K562 (cell line): ENCODE results near the gene NRXN3. TPM values are rescaled to one million over a fixed set of nuclear protein-coding genes. Genes with fewer than 3 reads are reported as not detected.

ENCODE experiments used
- ATAC-seq: fragments of 200-7000 bp; cut with Tn5 transposase; 3 replicates; pipeline ENCODE4 v1.9.1; 2020; ENCODE audit warnings: moderate library complexity
- BruUV-seq: library from RNA; stranded (reverse); fragments of 400-500 nt; replicated peaks from 2 replicates; lab custom pipeline; 2021; lab: Mats Ljungman, UMichigan
- CTCF ChIA-PET: fragments of 300-600 bp; formaldehyde crosslinking; extraction: SDS; loops from one replicate; lab custom pipeline; 2021; ENCODE audit warnings: low intra/inter-chr PET ratio; lab: Yijun Ruan, JAX
- POLR2A ChIA-PET: fragments of 300-600, 350-650 bp; sonication (Branson Sonifier 250); formaldehyde crosslinking; extraction: SDS; loops from one replicate; lab custom pipeline; 2021; ENCODE audit warnings: antibody characterized with exemption, inconsistent platforms; lab: Yijun Ruan, JAX
- DNase-seq, 4 experiments: peaks; one replicate each; pipeline versions ENCODE4 v3.0.0 to v3.0.0-alpha.2; 2011 to 2018; ENCODE audit warnings: low spot score in 3 of 4, mixed read lengths in 3 of 4; ENCODE audit errors: extremely low read depth in 1 of 4
- FAIRE-seq: peaks from 2 replicates; lab custom pipeline; 2011; peaks lifted over from hg19 to GRCh38; lab: Jason Lieb, UNC
- H2AFZ ChIP-seq: 2 replicates; pipeline ENCODE4 v1.6.0; 2011; ENCODE audit warnings: low read depth, low read length, control low read depth, inconsistent platforms
- H3K27ac ChIP-seq: fragments of 200-600 bp; 3 replicates; pipeline ENCODE4 v1.8.0; 2011; ENCODE audit warnings: low read depth, mild to moderate bottlenecking, control low read depth, inconsistent platforms, low read length, moderate library complexity, mixed read lengths; ENCODE audit errors: extremely low read depth
- H3K27me3 ChIP-seq, 2 experiments: fragments of 300-600 bp in 1 of 2; 2 replicates in 1 of 2; 3 replicates in 1 of 2; pipeline versions ENCODE4 v1.6.0 to v1.8.0; 2011; ENCODE audit warnings: inconsistent platforms in 2 of 2, low read length in 2 of 2, mild to moderate bottlenecking in 1 of 2, mixed read lengths in 1 of 2, moderate library complexity in 1 of 2; ENCODE audit not compliant: control insufficient read depth in 2 of 2, insufficient read depth in 2 of 2
- H3K36me3 ChIP-seq: fragments of 300-600 bp; 3 replicates; pipeline ENCODE4 v1.8.0; 2011; ENCODE audit warnings: mild to moderate bottlenecking, low read length, inconsistent platforms; ENCODE audit not compliant: control insufficient read depth, insufficient read depth
- H3K4me1 ChIP-seq, 2 experiments: fragments of 200-600 bp in 1 of 2; replicated peaks in 1 of 2; 2 replicates in 1 of 2; 3 replicates in 1 of 2; pipeline versions ENCODE4 v1.5.1 to v1.8.0; 2011; ENCODE audit warnings: inconsistent platforms in 2 of 2, low read length in 2 of 2, mild to moderate bottlenecking in 1 of 2, mixed read lengths in 1 of 2, moderate library complexity in 1 of 2; ENCODE audit not compliant: control insufficient read depth in 2 of 2, insufficient read depth in 2 of 2
- H3K4me2 ChIP-seq: 2 replicates; pipeline ENCODE4 v1.6.1; 2011; ENCODE audit warnings: low read length, control low read depth, inconsistent platforms, mixed read lengths; ENCODE audit not compliant: insufficient read depth
- H3K4me3 ChIP-seq: fragments of 200-600 bp; sonication (generic), shearing (Covaris generic); 2 replicates; pipeline ENCODE4 v1.5.1; 2016; ENCODE audit warnings: control low read depth, inconsistent platforms
- H3K79me2 ChIP-seq: fragments of 200-600 bp; 3 replicates; pipeline ENCODE4 v1.8.0; 2011; ENCODE audit warnings: low read length, inconsistent platforms; ENCODE audit not compliant: control insufficient read depth, insufficient read depth
- H3K9ac ChIP-seq, 2 experiments: 2 replicates each; pipeline versions ENCODE4 v1.6.0 to v1.6.1; 2011; ENCODE audit warnings: low read depth in 2 of 2, low read length in 2 of 2, control low read depth in 1 of 2, inconsistent platforms in 1 of 2, mild to moderate bottlenecking in 1 of 2, mixed read lengths in 1 of 2; ENCODE audit not compliant: insufficient read depth in 1 of 2
- H3K9me1 ChIP-seq: one replicate; pipeline ENCODE4 v1.6.0; 2011; ENCODE audit warnings: inconsistent platforms, mild to moderate bottlenecking, low read length, moderate library complexity; ENCODE audit not compliant: control insufficient read depth, insufficient read depth
- H3K9me3 ChIP-seq: replicated peaks from 2 replicates; pipeline ENCODE4 v1.5.1; 2011; ENCODE audit warnings: low read depth, low read length, inconsistent platforms; ENCODE audit not compliant: control insufficient read depth, insufficient read depth
- H4K20me1 ChIP-seq: replicated peaks from 2 replicates; pipeline ENCODE4 v1.6.1; 2011; ENCODE audit warnings: low read length, inconsistent platforms, mixed read lengths; ENCODE audit not compliant: control insufficient read depth, insufficient read depth
- ATF3 ChIP-seq, 2 experiments: fragments of 450-650 bp in 1 of 2; sonication (generic) in 1 of 2; formaldehyde crosslinking in 1 of 2; IDR thresholded peaks in 1 of 2; conservative IDR thresholded peaks in 1 of 2; 2 replicates each; pipeline versions ENCODE4 v1.6.1 to v1.8.1; 2016 to 2023; ENCODE audit warnings: mild to moderate bottlenecking in 2 of 2, moderate library complexity in 2 of 2, inconsistent platforms in 1 of 2, missing genetic modification reagents in 1 of 2
- ELF2 ChIP-seq: fragments of 250-450 bp; sonication (Bioruptor Pico); IDR thresholded peaks from 2 replicates; pipeline ENCODE4 v1.5.0; 2021; ENCODE audit warnings: mild to moderate bottlenecking
- HOXB6 ChIP-seq: fragments of 250-450 bp; sonication (Bioruptor Pico); IDR thresholded peaks from 2 replicates; pipeline ENCODE4 v1.5.1; 2022; ENCODE audit warnings: mild to moderate bottlenecking, borderline replicate concordance
- KLF1 ChIP-seq: fragments of 450-650 bp; IDR thresholded peaks from 2 replicates; pipeline ENCODE4 v1.6.1; 2016; ENCODE audit warnings: missing genetic modification characterization, missing compliant biosample characterization
- MCM2 ChIP-seq: fragments of 450-650 bp; IDR thresholded peaks from 2 replicates; pipeline ENCODE4 v1.6.1; 2017; ENCODE audit warnings: low read depth, mild to moderate bottlenecking
- MEF2A ChIP-seq: IDR thresholded peaks from 2 replicates; pipeline ENCODE4 v1.6.1; 2011; ENCODE audit warnings: low read depth, mild to moderate bottlenecking, low read length, moderate library complexity; ENCODE audit not compliant: control insufficient read depth
- MYNN ChIP-seq, 2 experiments: sonication (generic); formaldehyde crosslinking in 1 of 2; IDR thresholded peaks; 2 replicates each; pipeline versions ENCODE4 v1.5.0 to v1.6.1; 2016 to 2020; ENCODE audit warnings: antibody characterized with exemption in 1 of 2, missing genetic modification reagents in 1 of 2
- SMAD1 ChIP-seq: fragments of 150-350 bp; IDR thresholded peaks from 2 replicates; pipeline ENCODE4 v1.6.1; 2014; ENCODE audit warnings: low read length, low read depth; ENCODE audit not compliant: partially characterized antibody
- SMARCC2 ChIP-seq: fragments of 450-650 bp; IDR thresholded peaks from 2 replicates; pipeline ENCODE4 v1.6.1; 2017; ENCODE audit warnings: antibody characterized with exemption, moderate library complexity, mild to moderate bottlenecking, low read depth
- TCFL5 ChIP-seq: fragments of 250-450 bp; sonication (Bioruptor Pico); conservative IDR thresholded peaks from 2 replicates; pipeline ENCODE4 v1.6.1; 2021; ENCODE audit warnings: mild to moderate bottlenecking, moderate library complexity, matching md5 sums
- THRA ChIP-seq: fragments of 450-650 bp; IDR thresholded peaks from 2 replicates; pipeline ENCODE4 v1.6.1; 2017; ENCODE audit warnings: mild to moderate bottlenecking, moderate library complexity
- ZHX1 ChIP-seq: fragments of 150-350 bp; conservative IDR thresholded peaks from 2 replicates; pipeline ENCODE4 v1.6.1; 2014; ENCODE audit warnings: low read length
- ZKSCAN3 ChIP-seq: fragments of 250-450 bp; sonication (Bioruptor Pico); IDR thresholded peaks from 2 replicates; pipeline ENCODE4 v1.4.0; 2020
- ZNF184 ChIP-seq: sonication (generic); formaldehyde crosslinking; IDR thresholded peaks from 2 replicates; pipeline ENCODE4 v1.5.0; 2020; ENCODE audit warnings: missing genetic modification reagents
- ZNF436 ChIP-seq: fragments of 250-450, 450-650 bp; sonication (Bioruptor Pico); formaldehyde crosslinking; IDR thresholded peaks from 2 replicates; pipeline ENCODE4 v1.7.0; 2020; ENCODE audit warnings: mild to moderate bottlenecking
- WGBS: fragments of 100-300 bp; shearing (Covaris generic); methylation state at CpG from one replicate; pipeline ENCODE4 v1.1.6; 2016; ENCODE audit warnings: low coverage, mixed read lengths; ENCODE audit not compliant: insufficient coverage; ENCODE audit errors: missing lambda C conversion rate; 5-methylcytosine and 5-hydroxymethylcytosine counted together
- in situ Hi-C: fragments of 300-500 bp; cut with MboI; formaldehyde crosslinking; loops from 4 replicates; pipeline ENCODE4 v1.15.0; 2018; ENCODE audit warnings: inconsistent platforms, mixed read lengths
- intact Hi-C: fragments of 100-400 bp; cut with micrococcal nuclease; formaldehyde crosslinking; loops from 2 replicates; pipeline ENCODE4 v1.14.2; 2022
- polyA plus RNA-seq, 8 experiments: library from polyadenylated mRNA; depleted of rRNA in 4 of 8; stranded (reverse) in 5 of 8; unstranded in 3 of 8; fragments of >200 nt; fragmentation: Nextera tagmentation in 2 of 8; fragmentation: Illumina TruSeq in 1 of 8; extraction: Ambion mirVana in 2 of 8; extraction: Trizol in 1 of 8; gene quantifications; 2 replicates each; pipeline versions ENCODE4 v1.2.1 to v1.2.3, GENCODE V29; 2011 to 2014; ENCODE audit warnings: inconsistent platforms in 1 of 8, missing spikeins in 1 of 8
- total RNA-seq, 7 experiments: library from RNA; depleted of rRNA in 6 of 7; stranded (reverse); fragments of >200 nt in 6 of 7; fragmentation: Illumina TruSeq in 2 of 7; extraction: Trizol in 2 of 7; gene quantifications; 2 replicates each; pipeline versions ENCODE4 v1.2.1 to v1.2.3, GENCODE V29; 2011 to 2021; ENCODE audit warnings: low replicate concordance in 1 of 7

The NRXN3 gene
- total and polyA plus RNA-seq, 9 of the 15 experiments (the other 6 are each of a cell fraction or from before 2014, with no cell fraction given) = 0.09 TPM; not detected in 8

- Histone ChIP-seq H3K9ac (no peak overlapping the region), H2AFZ (no peak overlapping the region), H3K9me3 (no peaks in the 10 kb centered on the region), H3K4me1 (no peaks in the 10 kb centered on the region), H3K27me3 (no peaks in the 10 kb centered on the region), H3K27ac (no peak overlapping the region), H4K20me1 (no peaks in the 10 kb centered on the region), H3K79me2 (no peaks in the 10 kb centered on the region), H3K4me3 (no peak overlapping the region), H3K4me2 (no peak overlapping the region), H3K36me3 (no peaks in the 10 kb centered on the region), H3K9me1 (no peaks in the 10 kb centered on the region)
- intact Hi-C loops = no loop called here
- ATAC-seq (no peak), DNase-seq (no peak), FAIRE-seq (no peak)
- no TSS peak for BruUV-seq
- POLR2A ChIA-PET = no interaction called here
- 0% methylated on average over 1 of the region's 1 CpG for WGBS
- CTCF ChIA-PET = no interaction called here
- in situ Hi-C loops = no loop called here
- TF ChIP-seq ZNF436 (no peak), KLF1 (no peak), SMARCC2 (no peak), SMAD1 (no peak), MEF2A (no peak), MYNN (IDR thresholded peaks at IDR 0.05) (no peak), MYNN (CRISPR knock-in tag; IDR thresholded peaks at IDR 0.05) (no peak), HOXB6 (CRISPR knock-in tag) (no peak), ELF2 (CRISPR knock-in tag) (no peak), ZHX1 (no peak), ATF3 (IDR thresholded peaks at IDR 0.05) (no peak), ATF3 (CRISPR knock-in tag; conservative IDR thresholded peaks at IDR 0.05) (no peak), ZKSCAN3 (CRISPR knock-in tag) (no peak), THRA (no peak), ZNF184 (CRISPR knock-in tag) (no peak), TCFL5 (no peak), MCM2 (no peak)
These were observed 1400.5 kb downstream of the NRXN3 start for GRCh38 chr14:79570648-79571047.
